ENCODE data around the gene RNF208.

GRCh38 chr9:137188490-137189296, 33.3 kb downstream of the RNF208 start, which contains the start of the genes ANAPC2 and SSNA1:
- TF ChIP-seq CTCF (IDR thresholded peaks at IDR 0.05; ENCODE audit: insufficient read depth, low read length), result no peak
- TF ChIP-seq REST (IDR thresholded peaks at IDR 0.05; ENCODE audit: insufficient replicate concordance, low read depth), result no peak

Data from HL-60 (cell line).